ENCODE results near the gene DFFB.
"Not testable (repeated sequence)": the region's sequence is repeated elsewhere in the genome, so short reads cannot be mapped to it uniquely, and the experiment has no call there.

The DFFB gene, protein sequence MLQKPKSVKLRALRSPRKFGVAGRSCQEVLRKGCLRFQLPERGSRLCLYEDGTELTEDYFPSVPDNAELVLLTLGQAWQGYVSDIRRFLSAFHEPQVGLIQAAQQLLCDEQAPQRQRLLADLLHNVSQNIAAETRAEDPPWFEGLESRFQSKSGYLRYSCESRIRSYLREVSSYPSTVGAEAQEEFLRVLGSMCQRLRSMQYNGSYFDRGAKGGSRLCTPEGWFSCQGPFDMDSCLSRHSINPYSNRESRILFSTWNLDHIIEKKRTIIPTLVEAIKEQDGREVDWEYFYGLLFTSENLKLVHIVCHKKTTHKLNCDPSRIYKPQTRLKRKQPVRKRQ

GRCh38 chr1:3856923-3857790 lies at the start of gene DFFB, which contains the start of gene CEP104:
Gene DFFB (plus strand): TSS chr1:3857476. CDS start chr1:3857604, 128 bp downstream.
Gene CEP104 (minus strand): TSS chr1:3857211. CDS start chr1:3852407, 4,804 bp downstream.
- DNase-seq (ENCODE audit: low read depth) = peak; percentile 92

GRCh38 chr1:3807769-3808168 lies 49.5 kb upstream of the DFFB start:
- DNase-seq (ENCODE audit: low read depth) = no peak

- DNase-seq (ENCODE audit: low read depth) = no peak
Observed at GRCh38 chr1:3809680-3810079, 47.6 kb upstream of the DFFB start.

GRCh38 chr1:3810149-3810761 lies 47.0 kb upstream of the DFFB start:
- DNase-seq (ENCODE audit: low read depth) = not testable (repeated sequence)

- DNase-seq (ENCODE audit: low read depth) = no peak
Observed at GRCh38 chr1:3811595-3811911, 45.7 kb upstream of the DFFB start.

DNA sequence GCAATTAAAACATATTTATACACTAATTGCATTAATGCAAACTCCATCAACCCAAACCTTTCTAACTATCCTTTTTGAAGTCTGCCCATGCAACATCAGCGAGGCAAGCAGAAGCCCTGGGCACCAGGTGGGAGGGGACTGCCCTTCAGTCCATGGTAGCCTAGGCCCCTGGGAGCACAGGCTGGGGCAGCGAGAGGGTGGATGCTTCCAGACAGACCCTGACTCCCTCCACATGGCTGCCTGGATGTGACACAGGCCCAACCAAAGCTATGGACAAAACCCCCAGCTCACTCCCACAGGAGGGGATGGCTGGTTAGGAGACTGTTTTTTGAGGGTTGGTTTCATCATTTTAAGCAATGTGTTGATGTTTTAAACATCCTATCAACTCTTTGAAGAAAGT lies 43.2 kb upstream of the DFFB start:
- DNase-seq (ENCODE audit: low read depth) = no peak

DNA sequence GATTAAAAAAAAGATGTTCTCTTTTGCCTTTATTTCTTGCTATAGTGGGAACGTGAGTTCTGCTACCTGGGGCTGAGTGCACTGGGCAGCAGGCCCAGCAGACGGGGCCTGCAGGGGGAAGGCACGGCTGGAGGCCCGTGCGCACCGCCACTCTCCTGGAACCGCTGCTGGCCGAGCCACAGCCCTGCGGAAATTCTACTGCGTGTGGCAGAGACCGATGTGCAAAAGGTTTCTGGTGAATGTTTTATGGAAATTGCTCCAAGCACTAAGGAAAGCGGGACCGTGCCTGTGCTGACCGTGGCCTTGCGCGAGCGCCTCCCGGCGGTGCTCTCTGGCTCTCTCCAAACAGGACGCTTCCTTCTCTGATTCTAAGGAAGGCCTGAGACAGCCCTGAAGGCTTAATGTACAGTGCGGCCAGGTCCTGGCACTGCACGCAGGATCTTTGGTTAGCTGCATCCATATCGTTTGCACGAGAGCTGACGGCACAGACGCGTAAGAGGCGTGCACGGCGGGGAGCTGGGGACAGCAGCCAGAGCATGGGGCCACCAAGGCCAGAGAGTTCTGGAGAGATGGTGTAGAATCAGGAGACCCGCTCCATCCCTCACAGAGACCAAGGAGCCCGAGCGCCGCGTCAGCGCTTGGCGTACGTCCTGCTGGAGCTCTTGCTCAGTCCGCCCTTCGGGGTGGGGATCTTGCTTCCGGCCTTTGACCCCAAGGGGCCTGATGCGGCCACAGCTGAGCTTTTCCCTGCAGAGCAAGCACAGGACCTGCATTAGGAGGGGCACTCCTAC lies 42.3 kb upstream of the DFFB start:
- DNase-seq (ENCODE audit: low read depth) = no peak

- no peak for DNase-seq (ENCODE audit: low read depth)
Observed at GRCh38 chr1:3816331-3817137, 40.7 kb upstream of the DFFB start.

DNA sequence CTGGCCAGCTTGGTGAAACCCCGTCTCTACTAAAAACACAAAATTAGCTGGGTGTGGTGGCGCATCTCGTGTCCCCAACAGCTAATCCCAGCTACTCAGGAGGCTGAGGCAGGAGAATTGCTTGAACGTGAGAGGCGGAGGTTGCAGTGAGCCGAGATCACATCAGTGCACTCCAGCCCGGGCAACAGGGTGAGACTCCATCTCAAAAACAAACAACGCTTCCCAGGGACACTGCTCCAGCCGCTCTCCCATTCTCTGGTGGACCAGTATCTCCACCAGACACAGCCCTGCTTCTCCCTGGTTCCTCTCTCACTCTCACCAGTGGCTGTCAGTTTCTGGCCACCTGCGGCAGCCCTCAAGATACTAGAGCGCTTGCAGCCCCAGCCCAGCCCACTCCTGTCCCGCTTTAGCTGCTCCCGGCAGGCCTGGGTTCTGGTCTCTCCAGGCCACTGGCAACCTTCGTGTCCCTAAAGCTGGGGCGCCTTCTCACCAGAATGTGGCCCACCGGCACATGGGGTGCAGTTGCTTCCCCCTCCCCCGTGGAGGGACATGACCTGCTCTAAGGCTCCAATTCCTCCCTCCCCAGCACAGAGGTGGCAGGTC lies 40.0 kb upstream of the DFFB start:
- DNase-seq (ENCODE audit: low read depth) = no peak

DNA sequence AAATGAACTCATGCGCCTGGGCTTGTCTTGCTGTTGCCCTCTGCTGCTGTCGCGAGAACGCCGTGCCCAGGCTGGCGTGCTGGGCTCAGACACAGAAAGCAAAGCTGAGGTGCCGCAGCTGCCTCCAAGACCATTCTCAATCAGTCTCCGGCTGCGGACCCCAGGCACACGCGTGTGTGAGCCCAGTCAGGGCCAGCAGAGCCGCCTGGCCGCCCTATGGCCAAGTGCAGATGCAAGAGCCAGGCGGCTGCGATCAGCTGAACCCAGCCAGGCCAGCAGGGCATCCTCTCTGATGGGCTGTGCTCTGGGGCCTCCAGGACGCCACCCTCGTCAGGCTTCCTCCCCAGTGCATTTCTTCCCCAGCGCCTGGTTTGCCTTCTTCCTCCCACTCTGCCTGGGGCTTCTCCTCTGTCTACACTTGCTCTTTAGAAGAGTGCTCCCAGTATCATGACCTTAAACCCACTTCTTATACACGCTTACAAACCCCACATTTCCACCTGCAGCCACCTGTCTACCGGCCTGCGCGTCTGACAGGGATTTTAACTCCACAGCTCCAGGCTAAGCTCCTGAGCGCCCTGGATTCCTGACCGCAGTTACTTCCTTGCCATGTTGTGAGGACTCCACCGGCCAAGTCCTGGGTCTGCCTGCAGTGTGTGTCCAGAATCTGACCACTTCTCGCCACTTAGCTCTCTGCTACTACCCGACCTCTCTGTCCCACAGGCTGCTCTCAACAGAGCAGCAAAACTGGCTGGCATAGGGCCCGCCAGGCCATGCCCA lies 39.3 kb upstream of the DFFB start:
- DNase-seq (ENCODE audit: low read depth) = no peak

DNA sequence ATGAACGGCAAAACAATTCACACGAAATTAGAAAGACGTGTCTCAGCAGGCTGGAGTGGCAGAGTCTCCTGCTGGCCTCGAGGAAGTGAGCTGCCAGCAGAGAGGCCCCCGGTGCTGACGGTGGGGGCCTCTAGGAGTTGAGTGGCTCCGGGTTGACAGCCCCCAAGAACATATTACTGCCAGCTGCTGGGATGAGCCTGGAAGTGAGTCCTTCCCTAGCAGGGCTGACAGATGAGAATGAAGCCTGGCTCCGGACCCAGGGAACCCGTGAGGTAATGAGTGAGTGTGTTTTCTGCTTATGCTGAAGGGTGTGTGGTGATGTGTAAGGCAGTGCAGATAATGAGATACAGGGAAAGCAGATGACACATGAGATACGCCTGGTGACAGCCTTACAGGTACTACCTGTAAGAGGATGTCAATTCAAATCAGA lies 37.5 kb upstream of the DFFB start:
- no peak for DNase-seq (ENCODE audit: low read depth)

DNA sequence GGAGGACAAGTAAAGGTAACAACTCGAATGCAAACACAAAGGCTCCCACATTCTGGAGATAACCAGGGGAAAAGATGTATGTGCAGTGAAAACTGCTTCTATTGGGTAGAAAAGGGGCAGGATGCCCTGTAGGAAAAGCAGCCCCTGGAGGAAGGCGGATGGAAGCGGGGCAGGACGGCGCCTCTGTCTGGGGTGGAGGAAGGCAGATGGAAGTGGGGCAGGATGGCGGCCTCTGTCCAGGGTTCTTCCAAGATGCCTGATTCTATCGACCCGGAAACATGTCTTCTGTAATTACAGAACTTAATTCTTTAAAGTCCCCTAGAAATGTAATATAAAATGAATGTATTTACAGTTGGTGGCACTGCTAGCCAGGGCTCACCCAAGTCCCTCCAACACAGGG lies 37.0 kb upstream of the DFFB start:
- no peak for DNase-seq (ENCODE audit: low read depth)

DNA sequence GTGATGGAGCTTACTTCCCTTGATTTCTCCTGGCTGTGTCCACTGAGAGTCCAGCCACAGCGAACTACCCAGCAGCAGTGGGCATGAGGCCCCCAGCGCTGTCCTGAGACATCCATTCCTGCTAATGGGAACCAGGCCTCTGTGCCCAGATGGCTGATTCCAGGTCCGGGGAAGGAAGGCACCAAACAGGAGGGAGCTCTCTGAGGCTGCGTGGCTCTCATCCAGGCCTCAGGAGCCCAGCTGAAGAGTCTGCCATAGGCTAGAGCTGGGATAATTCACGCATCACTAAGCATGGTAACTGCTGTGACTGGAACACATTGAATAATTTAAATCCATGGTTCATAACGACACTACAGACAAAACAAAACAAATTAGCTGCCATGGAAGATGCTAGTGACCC lies 36.3 kb upstream of the DFFB start:
- no peak for DNase-seq (ENCODE audit: low read depth)

GRCh38 chr1:3821447-3821846 lies 35.8 kb upstream of the DFFB start:
- DNase-seq (ENCODE audit: low read depth) = no peak

DNA sequence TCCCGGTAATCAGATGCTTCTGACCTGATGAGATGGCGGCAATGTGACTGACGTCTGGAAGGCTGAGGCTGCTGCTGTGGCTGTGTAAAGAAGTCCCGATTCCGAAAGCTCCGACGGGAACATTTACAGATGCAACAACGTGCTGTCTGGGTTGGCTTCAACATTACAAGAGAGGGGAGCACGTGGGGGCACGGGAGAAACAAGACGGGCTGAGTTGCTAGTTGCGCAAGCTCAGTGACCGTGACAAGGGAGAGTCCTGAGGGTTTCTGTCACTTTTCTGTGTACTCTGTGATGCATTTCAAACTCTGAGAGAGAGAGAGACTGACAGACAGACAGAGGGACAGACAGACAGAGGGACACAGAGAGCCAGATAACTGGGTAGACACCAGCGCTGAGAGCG lies 35.4 kb upstream of the DFFB start:
- no peak for DNase-seq (ENCODE audit: low read depth)

DNA sequence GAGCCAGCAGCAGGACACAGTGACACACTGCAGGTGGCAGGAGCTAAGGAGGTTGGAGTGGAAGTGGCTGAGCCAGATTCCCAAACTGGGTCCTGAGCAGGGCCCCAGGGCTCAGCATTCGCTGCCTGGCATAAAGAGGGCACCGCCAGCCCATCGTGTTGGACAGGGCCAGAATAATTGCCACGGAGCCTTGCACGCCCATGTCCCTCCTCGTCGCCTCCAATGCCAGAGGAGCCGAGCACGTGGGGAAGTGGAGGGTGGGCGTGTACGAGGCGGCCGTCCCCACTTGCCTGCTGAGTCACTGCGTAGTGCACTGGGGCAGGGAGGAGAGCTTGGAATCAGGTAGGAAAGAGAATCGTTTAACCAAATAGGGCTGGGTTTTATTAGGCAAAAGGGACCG lies 34.9 kb upstream of the DFFB start:
- no peak for DNase-seq (ENCODE audit: low read depth)

GRCh38 chr1:3824650-3825049 lies 32.6 kb upstream of the DFFB start:
- DNase-seq (ENCODE audit: low read depth) = no peak

- no peak for DNase-seq (ENCODE audit: low read depth)
Observed at GRCh38 chr1:3825356-3825755, 31.9 kb upstream of the DFFB start.

GRCh38 chr1:3827813-3828307 lies 29.4 kb upstream of the DFFB start:
- no peak for DNase-seq (ENCODE audit: low read depth)

DNA sequence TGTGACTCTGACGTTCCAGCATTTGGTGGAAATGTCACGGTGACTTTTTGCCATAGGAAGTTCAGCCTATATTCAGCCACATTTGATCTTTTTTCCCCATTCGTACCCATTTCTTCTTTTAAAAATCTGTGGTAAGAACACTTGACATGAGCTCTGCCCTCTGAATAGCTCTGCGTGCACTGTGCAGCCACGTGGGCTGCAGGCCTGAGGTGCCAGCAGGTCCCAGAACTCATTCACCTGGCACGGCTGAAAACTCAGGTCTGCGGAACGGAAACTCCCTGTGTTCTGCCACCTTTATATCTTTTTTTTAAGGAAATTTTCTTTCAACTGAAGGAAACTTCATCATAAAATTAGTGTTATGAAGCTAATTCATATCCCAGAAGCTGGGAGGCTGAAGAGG lies 28.9 kb upstream of the DFFB start:
- no peak for DNase-seq (ENCODE audit: low read depth)

All from stimulated activated CD8-positive, alpha-beta memory T cell treated with anti-CD3 and anti-CD28 coated beads, Interleukin-4, amount 100 ng/mL, for 24 hours (primary cell).